Kidney epithelial cell (primary cell): ENCODE results near the gene LHCGR. TPM values are rescaled to one million over a fixed set of nuclear protein-coding genes. Genes with fewer than 3 reads are reported as not detected.

Experiments used
- DNase-seq: peaks from one replicate; pipeline ENCODE4 v3.0.0-alpha.2; 2010; ENCODE audit warnings: low read depth
- H3K27me3 ChIP-seq: 2 replicates; pipeline ENCODE4 v1.6.0; 2011; ENCODE audit warnings: low read length; ENCODE audit not compliant: control insufficient read depth, insufficient read depth
- H3K36me3 ChIP-seq: 2 replicates; pipeline ENCODE4 v1.5.1; 2011; ENCODE audit warnings: low read length; ENCODE audit not compliant: control insufficient read depth, insufficient read depth
- H3K4me3 ChIP-seq: 2 replicates; pipeline ENCODE4 v1.5.1; 2011; ENCODE audit warnings: low read depth, mild to moderate bottlenecking, control low read depth, low read length
- CTCF ChIP-seq: IDR thresholded peaks from 2 replicates; pipeline ENCODE4 v1.5.1; 2011; ENCODE audit warnings: mild to moderate bottlenecking, moderate library complexity, low read length, control low read depth, inconsistent platforms; ENCODE audit not compliant: insufficient read depth, poor library complexity, severe bottlenecking
- total RNA-seq: library from RNA; depleted of rRNA; stranded (reverse); fragments of >200 nt; gene quantifications from 2 replicates; pipeline ENCODE4 v1.2.3, GENCODE V29; 2015

LHCGR gene
- not detected in 2 replicates for total RNA-seq

- H3K4me3 ChIP-seq: peak within 1 kb of the TSS; percentile 19
- TF ChIP-seq CTCF: no peak
Observed at GRCh38 chr2:48755473-48755872, at the start of gene LHCGR. Gene LHCGR, minus strand, starts transcription at chr2:48755724. Its CDS starts 53 bp downstream, at chr2:48755671.

GRCh38 chr2:48799601-48800000 is 44.1 kb upstream of the LHCGR start:
- DNase-seq: no peak
- H3K4me3 ChIP-seq: no peak overlapping the region
- no peaks in the 10 kb centered on the region for H3K27me3 ChIP-seq
- no peak for TF ChIP-seq CTCF
- no peaks in the 10 kb centered on the region for H3K36me3 ChIP-seq

More at GRCh38 chr2:48755473-48755872, at the start of gene LHCGR:
- no peak for DNase-seq
- peaks cover 13% of the 10 kb centered on the region for H3K27me3 ChIP-seq
- H3K36me3 ChIP-seq: no peaks in the 10 kb centered on the region

- H3K27me3 ChIP-seq: no peaks in the 10 kb centered on the region
- no peaks in the 10 kb centered on the region for H3K36me3 ChIP-seq
- no peak for TF ChIP-seq CTCF
- DNase-seq: no peak
- H3K4me3 ChIP-seq: no peak overlapping the region
Observed at GRCh38 chr2:48795065-48795464, 39.5 kb upstream of the LHCGR start.

GRCh38 chr2:48793671-48794070 is 38.1 kb upstream of the LHCGR start:
- Histone ChIP-seq H3K27me3 (no peaks in the 10 kb centered on the region), H3K4me3 (no peak overlapping the region), H3K36me3 (no peaks in the 10 kb centered on the region)
- no peak for TF ChIP-seq CTCF
- DNase-seq: no peak

- Histone ChIP-seq H3K4me3 (no peak overlapping the region), H3K27me3 (no peaks in the 10 kb centered on the region), H3K36me3 (no peaks in the 10 kb centered on the region)
- TF ChIP-seq CTCF: no peak
- DNase-seq: no peak
Observed at GRCh38 chr2:48792030-48792429, 36.5 kb upstream of the LHCGR start.

GRCh38 chr2:48790407-48791170 is 35.1 kb upstream of the LHCGR start:
- no peak for TF ChIP-seq CTCF
- no peaks in the 10 kb centered on the region for H3K27me3 ChIP-seq
- no peaks in the 10 kb centered on the region for H3K36me3 ChIP-seq
- no peak overlapping the region for H3K4me3 ChIP-seq
- DNase-seq: no peak
